PC-9 (cell line): ENCODE data around the gene SH3RF3. TPM values are rescaled to one million over a fixed set of nuclear protein-coding genes. Genes with fewer than 3 reads are reported as not detected.

ENCODE experiments used
- BruUV-seq: library from RNA; stranded (reverse); fragments of 400-500 nt; replicated peaks from 2 replicates; lab custom pipeline; 2021; lab: Mats Ljungman, UMichigan
- CTCF ChIA-PET: fragments of 300-600 bp; sonication (Branson Sonifier 250); formaldehyde crosslinking; loops from one replicate; lab custom pipeline; 2022; ENCODE audit warnings: antibody characterized with exemption; lab: Charles Lee
- POLR2A ChIA-PET: fragments of 300-600 bp; sonication (Branson Sonifier 250); formaldehyde crosslinking; loops from one replicate; lab custom pipeline; 2022; ENCODE audit warnings: antibody characterized with exemption; ENCODE audit not compliant: unreplicated experiment; lab: Charles Lee
- DNase-seq, 2 experiments: peaks; one replicate each; pipeline versions ENCODE4 v3.0.0 to v3.0.0-alpha.2; 2015 to 2022; ENCODE audit warnings: mixed read lengths in 1 of 2
- H2AFZ ChIP-seq: fragments of 200-600 bp; sonication (generic); 2 replicates; pipeline ENCODE4 v1.8.1; 2017; ENCODE audit warnings: antibody characterized with exemption
- H3F3A ChIP-seq: fragments of 200-600 bp; sonication (generic); 2 replicates; pipeline ENCODE4 v1.8.1; 2017; ENCODE audit warnings: antibody characterized with exemption, mild to moderate bottlenecking, low read depth; ENCODE audit not compliant: insufficient read depth
- H3K27ac ChIP-seq: fragments of 200-600 bp; sonication (generic); 2 replicates; pipeline ENCODE4 v1.6.1; 2016; ENCODE audit warnings: mixed run types
- H3K27me3 ChIP-seq: fragments of 200-600 bp; sonication (generic); 2 replicates; pipeline ENCODE4 v1.6.1; 2016; ENCODE audit warnings: low read depth, mixed run types; ENCODE audit not compliant: insufficient read depth
- H3K36me3 ChIP-seq: fragments of 200-600 bp; sonication (generic); 2 replicates; pipeline ENCODE4 v1.6.1; 2016; ENCODE audit warnings: low read depth, mixed run types
- H3K4me1 ChIP-seq: fragments of 200-600 bp; sonication (generic); replicated peaks from 2 replicates; pipeline ENCODE4 v1.6.1; 2016; ENCODE audit warnings: mixed run types; ENCODE audit not compliant: insufficient read depth
- H3K4me2 ChIP-seq: fragments of 200-600 bp; sonication (generic); 2 replicates; pipeline ENCODE4 v1.6.1; 2017; ENCODE audit warnings: mixed run types
- H3K4me3 ChIP-seq: fragments of 200-600 bp; sonication (generic); 2 replicates; pipeline ENCODE4 v1.6.1; 2016; ENCODE audit warnings: mixed run types
- H3K79me2 ChIP-seq: fragments of 200-600 bp; sonication (generic); 2 replicates; pipeline ENCODE4 v1.6.1; 2017; ENCODE audit warnings: low read depth, mixed run types
- H3K9me2 ChIP-seq: fragments of 200-600 bp; sonication (generic); 2 replicates; pipeline ENCODE4 v1.8.1; 2017; ENCODE audit warnings: mild to moderate bottlenecking; ENCODE audit not compliant: insufficient read depth
- H3K9me3 ChIP-seq: fragments of 200-600 bp; sonication (generic); 2 replicates; pipeline ENCODE4 v1.8.1; 2016; ENCODE audit warnings: low read depth; ENCODE audit not compliant: insufficient read depth
- H4K20me1 ChIP-seq: fragments of 200-600 bp; sonication (generic); 2 replicates; pipeline ENCODE4 v1.8.1; 2017; ENCODE audit not compliant: insufficient read depth
- CTCF ChIP-seq: fragments of 200-600 bp; sonication (generic); conservative IDR thresholded peaks from 2 replicates; pipeline ENCODE4 v1.6.1; 2017; ENCODE audit warnings: mixed run types, antibody characterized with exemption, mild to moderate bottlenecking, moderate library complexity
- EZH2 ChIP-seq: fragments of 200-600 bp; sonication (generic); IDR thresholded peaks from 2 replicates; pipeline ENCODE4 v1.8.0; 2017; ENCODE audit warnings: antibody characterized with exemption, low read depth
- intact Hi-C: fragments of 100-400 bp; cut with micrococcal nuclease; formaldehyde crosslinking; loops from one replicate; pipeline ENCODE4 v1.10.0; 2022; ENCODE audit not compliant: unreplicated experiment
- total RNA-seq: library from RNA; stranded (reverse); gene quantifications from 2 replicates; pipeline ENCODE4 v1.2.3, GENCODE V29; 2021

SH3RF3 gene
- total RNA-seq, 1 experiment from 2014 or later, result 6.1 TPM

GRCh38 chr2:109321570-109321969, 192.6 kb downstream of the SH3RF3 start:
- Histone ChIP-seq H2AFZ (no peak overlapping the region), H3K4me3 (no peak overlapping the region), H3K27ac (no peak overlapping the region), H3K9me2 (no peaks in the 10 kb centered on the region), H3K27me3 (no peaks in the 10 kb centered on the region), H3K36me3 (no peaks in the 10 kb centered on the region), H3K4me1 (peaks cover 26% of the 10 kb centered on the region), H3K79me2 (peaks cover 14% of the 10 kb centered on the region), H4K20me1 (no peaks in the 10 kb centered on the region; the same call in 1 of the 2 replicates), H3K4me2 (no peak overlapping the region), H3K9me3 (no peaks in the 10 kb centered on the region), H3F3A (peaks cover 13% of the 10 kb centered on the region; the same call in 1 of the 2 replicates)
- ChIA-PET CTCF (no interaction called here), POLR2A (no interaction called here)
- intact Hi-C loops, result no loop called here
- BruUV-seq, result no TSS peak
- DNase-seq, result no peak
- TF ChIP-seq EZH2 (no peak), CTCF (no peak)

GRCh38 chr2:109322111-109322510, 193.1 kb downstream of the SH3RF3 start:
- no peak for DNase-seq
- peaks cover 26% of the 10 kb centered on the region for H3K4me1 ChIP-seq
- BruUV-seq, result no TSS peak
- peaks cover 13% of the 10 kb centered on the region; the same call in 1 of the 2 replicates for H3F3A ChIP-seq
- ChIA-PET CTCF (no interaction called here), POLR2A (no interaction called here)
- no peak overlapping the region for H3K27ac ChIP-seq
- no peaks in the 10 kb centered on the region for H3K36me3 ChIP-seq
- H3K27me3 ChIP-seq, result no peaks in the 10 kb centered on the region
- H4K20me1 ChIP-seq, result no peaks in the 10 kb centered on the region; the same call in 1 of the 2 replicates
- no peak for TF ChIP-seq CTCF
- TF ChIP-seq EZH2, result no peak
- no peak overlapping the region for H2AFZ ChIP-seq
- no peak overlapping the region for H3K4me3 ChIP-seq
- H3K9me2 ChIP-seq, result no peaks in the 10 kb centered on the region
- H3K79me2 ChIP-seq, result peaks cover 18% of the 10 kb centered on the region
- intact Hi-C loops, result no loop called here
- H3K4me2 ChIP-seq, result no peak overlapping the region
- no peaks in the 10 kb centered on the region for H3K9me3 ChIP-seq

- CTCF ChIA-PET, result no interaction called here
- intact Hi-C loops, result no loop called here
- no peaks in the 10 kb centered on the region for H3K36me3 ChIP-seq
- H3K27me3 ChIP-seq, result no peaks in the 10 kb centered on the region
- H3K9me3 ChIP-seq, result no peaks in the 10 kb centered on the region
- H3K27ac ChIP-seq, result no peak overlapping the region
- no peak for DNase-seq
- POLR2A ChIA-PET, result interaction anchor here (0.6 kb wide), 2 partner anchors 76 to 834 kb away, joined by 3 to 5 read pairs; no protein-coding TSS in a partner anchor
- peaks cover 13% of the 10 kb centered on the region; the same call in 1 of the 2 replicates for H3F3A ChIP-seq
- H3K4me1 ChIP-seq, result peaks cover 26% of the 10 kb centered on the region
- no peak overlapping the region for H2AFZ ChIP-seq
- peaks cover 18% of the 10 kb centered on the region for H3K79me2 ChIP-seq
- BruUV-seq, result no TSS peak
- H4K20me1 ChIP-seq, result no peaks in the 10 kb centered on the region; the same call in 1 of the 2 replicates
- no peaks in the 10 kb centered on the region for H3K9me2 ChIP-seq
- no peak overlapping the region for H3K4me2 ChIP-seq
- no peak for TF ChIP-seq EZH2
- TF ChIP-seq CTCF, result no peak
- H3K4me3 ChIP-seq, result no peak overlapping the region
These were observed 193.6 kb downstream of the SH3RF3 start for GRCh38 chr2:109322641-109323040.
